ENCODE results near the gene TEX9.

GRCh38 chr15:56456229-56456628 is 91.0 kb downstream of the TEX9 start:
- TF ChIP-seq POLR2A (IDR thresholded peaks at IDR 0.05; ENCODE audit: low read length) = no peak
- no peak for TF ChIP-seq GATA1 (IDR thresholded peaks at IDR 0.05; ENCODE audit: low read depth, low read length)

All from erythroblast (primary cell).